ENCODE measurements around the gene PRSS23. TPM values are rescaled to one million over a fixed set of nuclear protein-coding genes. Genes with fewer than 3 reads are reported as not detected.

Gene PRSS23
- total and polyA plus RNA-seq, 9 donors, result 13.5 to 129 (median 40.8) TPM

DNA sequence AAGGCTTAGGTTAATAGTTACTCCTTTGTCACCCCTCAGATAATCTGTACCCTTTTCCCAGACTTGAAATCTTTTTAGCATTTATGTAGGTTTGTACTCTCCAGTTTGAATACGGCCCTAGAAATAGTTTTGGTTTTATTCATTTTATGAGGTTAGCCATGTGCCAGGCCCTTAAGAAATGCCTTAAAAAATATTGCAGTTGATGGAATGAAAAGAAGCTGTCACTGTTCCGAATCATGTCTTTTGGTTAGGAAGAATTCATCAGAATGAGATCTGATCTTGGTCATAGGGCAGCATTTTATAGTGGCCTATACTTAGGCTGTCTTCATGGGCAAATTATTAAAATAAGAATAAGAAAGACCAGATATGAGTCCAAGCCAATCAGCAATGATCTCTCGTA is 14.8 kb upstream of the PRSS23 start:
- TF ChIP-seq EP300 (IDR thresholded peaks at IDR 0.05) (no peak), POLR2A (IDR thresholded peaks at IDR 0.05) (no peak)
- TF ChIP-seq, protein P1, sequence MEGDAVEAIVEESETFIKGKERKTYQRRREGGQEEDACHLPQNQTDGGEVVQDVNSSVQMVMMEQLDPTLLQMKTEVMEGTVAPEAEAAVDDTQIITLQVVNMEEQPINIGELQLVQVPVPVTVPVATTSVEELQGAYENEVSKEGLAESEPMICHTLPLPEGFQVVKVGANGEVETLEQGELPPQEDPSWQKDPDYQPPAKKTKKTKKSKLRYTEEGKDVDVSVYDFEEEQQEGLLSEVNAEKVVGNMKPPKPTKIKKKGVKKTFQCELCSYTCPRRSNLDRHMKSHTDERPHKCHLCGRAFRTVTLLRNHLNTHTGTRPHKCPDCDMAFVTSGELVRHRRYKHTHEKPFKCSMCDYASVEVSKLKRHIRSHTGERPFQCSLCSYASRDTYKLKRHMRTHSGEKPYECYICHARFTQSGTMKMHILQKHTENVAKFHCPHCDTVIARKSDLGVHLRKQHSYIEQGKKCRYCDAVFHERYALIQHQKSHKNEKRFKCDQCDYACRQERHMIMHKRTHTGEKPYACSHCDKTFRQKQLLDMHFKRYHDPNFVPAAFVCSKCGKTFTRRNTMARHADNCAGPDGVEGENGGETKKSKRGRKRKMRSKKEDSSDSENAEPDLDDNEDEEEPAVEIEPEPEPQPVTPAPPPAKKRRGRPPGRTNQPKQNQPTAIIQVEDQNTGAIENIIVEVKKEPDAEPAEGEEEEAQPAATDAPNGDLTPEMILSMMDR (IDR thresholded peaks at IDR 0.05), result no peak
- DNase-seq, result no peak
- intact Hi-C loops (cut with DNase I), result no loop called here
- H3K27me3 ChIP-seq, result no peaks in the 10 kb centered on the region
- no peaks in the 10 kb centered on the region for H3K9me3 ChIP-seq
- no peaks in the 10 kb centered on the region for H3K36me3 ChIP-seq
- H3K4me3 ChIP-seq, result no peak overlapping the region
- H3K4me1 ChIP-seq (ENCODE audit: insufficient read depth), result no peaks in the 10 kb centered on the region
- WGBS, 3 donors, result 65 to 75% (median 67%) methylated on average over 3 of the region's 3 CpGs
- H3K27ac ChIP-seq, result no peak overlapping the region

DNA sequence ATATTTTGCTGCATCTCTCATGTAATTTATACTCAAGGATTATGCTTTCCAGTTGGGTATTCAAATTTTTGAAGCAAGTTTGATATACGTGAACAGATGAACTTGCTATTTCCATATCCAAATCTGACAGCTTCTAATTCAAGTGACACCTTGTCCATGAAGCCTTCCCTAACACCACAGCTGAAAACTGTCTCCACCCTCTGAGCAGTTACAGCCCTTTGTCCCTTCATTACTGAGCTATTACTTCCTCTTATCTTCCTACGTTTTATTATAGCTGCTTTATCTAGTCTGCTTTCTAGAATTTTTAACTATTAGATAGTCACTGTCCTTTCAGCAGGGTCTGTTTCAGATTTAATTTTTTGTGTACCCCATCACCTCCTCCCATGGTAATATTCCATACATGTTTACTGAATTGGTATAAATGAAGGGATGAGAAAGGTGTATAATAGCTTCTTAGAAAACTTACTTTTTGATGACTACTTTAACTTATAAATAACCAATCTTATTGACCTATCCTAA is 13.3 kb upstream of the PRSS23 start:
- no peak overlapping the region for H3K4me3 ChIP-seq
- no peaks in the 10 kb centered on the region for H3K9me3 ChIP-seq
- TF ChIP-seq EP300 (IDR thresholded peaks at IDR 0.05), result no peak
- no peak for TF ChIP-seq POLR2A (IDR thresholded peaks at IDR 0.05)
- DNase-seq, result no peak
- 59 to 66% (median 65%) methylated on average over 2 of the region's 2 CpGs for WGBS, 3 donors
- no peak overlapping the region for H3K27ac ChIP-seq
- H3K27me3 ChIP-seq, result no peaks in the 10 kb centered on the region
- no peaks in the 10 kb centered on the region for H3K4me1 ChIP-seq (ENCODE audit: insufficient read depth)
- intact Hi-C loops (cut with DNase I), result no loop called here
- H3K36me3 ChIP-seq, result no peaks in the 10 kb centered on the region

GRCh38 chr11:86787656-86788055 is 12.7 kb upstream of the PRSS23 start:
- no peaks in the 10 kb centered on the region for H3K9me3 ChIP-seq
- no peak for DNase-seq
- intact Hi-C loops (cut with DNase I), result no loop called here

DNA sequence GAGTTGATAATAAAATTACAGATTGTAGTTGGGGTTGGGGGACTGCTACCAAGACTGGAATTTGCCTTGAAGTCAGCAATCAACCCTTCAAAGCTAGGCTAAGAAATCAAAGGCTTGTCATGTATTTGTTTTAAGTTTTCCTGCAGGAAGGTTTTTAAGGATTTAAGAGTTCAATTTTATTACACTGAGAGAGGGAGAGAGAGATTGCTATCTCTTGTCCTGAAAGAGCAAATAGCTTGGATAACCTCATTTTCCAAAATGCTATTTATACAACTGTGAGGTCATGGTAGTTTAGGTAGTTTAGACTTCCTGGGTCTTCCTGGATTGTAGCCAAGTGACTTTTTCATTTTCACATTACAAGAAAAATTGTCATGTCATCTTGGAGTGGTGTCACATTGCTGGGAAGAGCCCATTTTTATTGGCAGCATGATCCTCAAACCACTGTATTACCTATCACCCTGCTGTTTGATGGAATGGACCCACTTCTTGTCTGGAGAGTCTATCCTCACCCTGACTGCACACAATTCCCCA is 10.1 kb upstream of the PRSS23 start:
- TF ChIP-seq, protein P1 (IDR thresholded peaks at IDR 0.05), result no peak
- TF ChIP-seq EP300 (IDR thresholded peaks at IDR 0.05) (no peak), POLR2A (IDR thresholded peaks at IDR 0.05) (no peak)
- no peaks in the 10 kb centered on the region for H3K36me3 ChIP-seq
- DNase-seq, result no peak
- H3K27ac ChIP-seq, result no peak overlapping the region
- no peaks in the 10 kb centered on the region for H3K4me1 ChIP-seq (ENCODE audit: insufficient read depth)
- H3K9me3 ChIP-seq, result no peaks in the 10 kb centered on the region
- H3K4me3 ChIP-seq, result no peak overlapping the region
- H3K27me3 ChIP-seq, result no peaks in the 10 kb centered on the region
- intact Hi-C loops (cut with DNase I), result no loop called here

More at GRCh38 chr11:86787656-86788055, 12.7 kb upstream of the PRSS23 start:
- no peak for TF ChIP-seq EP300 (IDR thresholded peaks at IDR 0.05)
- TF ChIP-seq, protein P1 (IDR thresholded peaks at IDR 0.05), result no peak
- no peak for TF ChIP-seq POLR2A (IDR thresholded peaks at IDR 0.05)
- Histone ChIP-seq H3K36me3 (no peaks in the 10 kb centered on the region), H3K4me1 (ENCODE audit: insufficient read depth) (no peaks in the 10 kb centered on the region), H3K27ac (no peak overlapping the region), H3K27me3 (no peaks in the 10 kb centered on the region), H3K4me3 (no peak overlapping the region)

All from ovary (tissue), 9 donors.